OCI-LY7 (cell line): ENCODE results near the gene FBXL14. TPM values are rescaled to one million over a fixed set of nuclear protein-coding genes. Genes with fewer than 3 reads are reported as not detected.

Source experiments
- BruUV-seq: library from RNA; stranded (reverse); fragments of 400-500 nt; replicated peaks from 2 replicates; lab custom pipeline; 2021; lab: Mats Ljungman, UMichigan
- CTCF ChIA-PET: fragments of 300-600 bp; sonication (Branson Sonifier 250); formaldehyde crosslinking; loops from one replicate; lab custom pipeline; 2022; ENCODE audit warnings: antibody characterized with exemption; ENCODE audit not compliant: unreplicated experiment; lab: Charles Lee
- POLR2A ChIA-PET: fragments of 300-600 bp; sonication (Branson Sonifier 250); formaldehyde crosslinking; loops from one replicate; lab custom pipeline; 2022; ENCODE audit warnings: antibody characterized with exemption; lab: Charles Lee
- DNase-seq: peaks from one replicate; pipeline ENCODE4 v3.0.0-alpha.2; 2015; ENCODE audit warnings: low spot score
- H2AFZ ChIP-seq: fragments of 200-600 bp; sonication (generic), shearing (Covaris generic); 2 replicates; pipeline ENCODE4 v1.6.1; 2014; ENCODE audit warnings: mild to moderate bottlenecking, antibody characterized with exemption, low read length, moderate library complexity
- H3K27ac ChIP-seq: fragments of 200-600 bp; sonication (generic); 2 replicates; pipeline ENCODE4 v1.5.1; 2014; ENCODE audit warnings: mixed run types, low read depth, mild to moderate bottlenecking, moderate library complexity, low read length, inconsistent platforms; ENCODE audit not compliant: poor library complexity, severe bottlenecking
- H3K36me3 ChIP-seq: fragments of 200-600 bp; sonication (generic); 2 replicates; pipeline ENCODE4 v1.6.1; 2014; ENCODE audit warnings: mild to moderate bottlenecking, antibody characterized with exemption, low read length, moderate library complexity, mixed read lengths; ENCODE audit not compliant: insufficient read depth
- H3K4me1 ChIP-seq: fragments of 200-600 bp; sonication (generic); 2 replicates; pipeline ENCODE4 v1.5.1; 2014; ENCODE audit warnings: mild to moderate bottlenecking, low read length; ENCODE audit not compliant: insufficient read depth, poor library complexity, severe bottlenecking
- H3K4me2 ChIP-seq: fragments of 200-600 bp; sonication (generic); 2 replicates; pipeline ENCODE4 v1.6.1; 2014; ENCODE audit warnings: mild to moderate bottlenecking, low read length
- H3K4me3 ChIP-seq: fragments of 200-600 bp; sonication (generic); 2 replicates; pipeline ENCODE4 v1.5.1; 2014; ENCODE audit warnings: mild to moderate bottlenecking, low read depth, low read length; ENCODE audit not compliant: poor library complexity, severe bottlenecking
- H3K79me2 ChIP-seq: fragments of 200-600 bp; sonication (generic); 2 replicates; pipeline ENCODE4 v1.6.1; 2016; ENCODE audit warnings: low read depth, mild to moderate bottlenecking, low read length, moderate library complexity, mixed read lengths; ENCODE audit not compliant: insufficient read depth
- H3K9me2 ChIP-seq: fragments of 200-600 bp; sonication (generic); 2 replicates; pipeline ENCODE4 v1.6.1; 2016; ENCODE audit warnings: mild to moderate bottlenecking, low read length, mixed read lengths; ENCODE audit not compliant: insufficient read depth
- H3K9me3 ChIP-seq: fragments of 200-600 bp; sonication (generic); 2 replicates; pipeline ENCODE4 v1.6.1; 2014; ENCODE audit warnings: mild to moderate bottlenecking, mixed run types, low read length, mixed read lengths
- H4K20me1 ChIP-seq: fragments of 200-600 bp; sonication (generic); 2 replicates; pipeline ENCODE4 v1.6.1; 2014; ENCODE audit warnings: mild to moderate bottlenecking, antibody characterized with exemption, low read length, moderate library complexity, mixed read lengths; ENCODE audit not compliant: insufficient read depth
- CTCF ChIP-seq: fragments of 200-600 bp; sonication (generic); conservative IDR thresholded peaks from 2 replicates; pipeline ENCODE4 v1.5.1; 2014; ENCODE audit warnings: mild to moderate bottlenecking, antibody characterized with exemption, low read length, moderate library complexity, mixed read lengths
- EZH2phosphoT487 ChIP-seq: fragments of 200-600 bp; sonication (generic); IDR thresholded peaks from 2 replicates; pipeline ENCODE4 v1.6.1; 2018; ENCODE audit warnings: low read depth, borderline replicate concordance, mild to moderate bottlenecking, mixed run types, antibody characterized with exemption, low read length, moderate library complexity, mixed read lengths
- intact Hi-C: fragments of 100-400 bp; cut with micrococcal nuclease; formaldehyde crosslinking; loops from one replicate; pipeline ENCODE4 v1.10.0; 2022; ENCODE audit not compliant: unreplicated experiment
- total RNA-seq, 2 experiments: library from RNA; depleted of rRNA in 1 of 2; stranded (reverse); fragments of >200 nt in 1 of 2; shearing (Covaris generic) in 1 of 2; gene quantifications; 2 replicates each; pipeline ENCODE4 v1.2.3, GENCODE V29; 2014 to 2022

The FBXL14 gene
- total RNA-seq, 2 experiments from 2014 or later, result 33.4 to 45.5 TPM

- Histone ChIP-seq H3K4me3 (peak overlapping the region; percentile 59), H3K4me1 (peaks cover 54% of the 10 kb centered on the region), H3K36me3 (peaks cover 6% of the 10 kb centered on the region; the same call in 1 of the 2 replicates), H3K27ac (peak overlapping the region; percentile 77), H3K9me3 (peaks cover 11% of the 10 kb centered on the region; the same call in 1 of the 2 replicates), H3K79me2 (no peaks in the 10 kb centered on the region), H3K4me2 (peak overlapping the region; percentile 80), H3K9me2 (no peaks in the 10 kb centered on the region), H2AFZ (peak overlapping the region; percentile 70), H4K20me1 (no peaks in the 10 kb centered on the region)
- peak; percentile 62 for DNase-seq
- no TSS peak for BruUV-seq
- ChIA-PET CTCF (interaction anchor here (0.9 to 1.4 kb wide), 4 partner anchors 11 to 429 kb away, joined by 3 to 4 read pairs (median 3); no protein-coding TSS in a partner anchor), POLR2A (interaction anchor here (0.6 to 3.1 kb wide), 4 partner anchors 12 to 398 kb away, joined by 3 to 16 read pairs (median 3); no protein-coding TSS in a partner anchor)
- intact Hi-C loops, result no loop called here
- no peak for TF ChIP-seq CTCF
Measured at GRCh38 chr12:1546931-1547640, 47.3 kb downstream of the FBXL14 start.

- Histone ChIP-seq H3K9me2 (no peaks in the 10 kb centered on the region), H3K4me3 (peak overlapping the region; percentile 22), H3K79me2 (no peaks in the 10 kb centered on the region), H2AFZ (no peak overlapping the region), H3K4me1 (peaks cover 59% of the 10 kb centered on the region), H3K27ac (peak overlapping the region; percentile 50), H3K36me3 (no peaks in the 10 kb centered on the region; the same call in 1 of the 2 replicates), H3K4me2 (peak overlapping the region; percentile 36), H4K20me1 (no peaks in the 10 kb centered on the region), H3K9me3 (no peaks in the 10 kb centered on the region; the same call in 1 of the 2 replicates)
- peak; percentile 30 for DNase-seq
- peak; percentile 74 for TF ChIP-seq CTCF
- TF ChIP-seq EZH2phosphoT487, result no peak
- intact Hi-C loops, result no loop called here
- ChIA-PET CTCF (no interaction called here), POLR2A (interaction anchor here (0.6 to 3.1 kb wide), 9 partner anchors 10 to 449 kb away, joined by 3 to 16 read pairs (median 4); no protein-coding TSS in a partner anchor)
- no TSS peak for BruUV-seq
Measured at GRCh38 chr12:1544996-1545700, 49.2 kb downstream of the FBXL14 start.
